ENCODE measurements around the gene LYPD6.

The LYPD6 gene

DNA sequence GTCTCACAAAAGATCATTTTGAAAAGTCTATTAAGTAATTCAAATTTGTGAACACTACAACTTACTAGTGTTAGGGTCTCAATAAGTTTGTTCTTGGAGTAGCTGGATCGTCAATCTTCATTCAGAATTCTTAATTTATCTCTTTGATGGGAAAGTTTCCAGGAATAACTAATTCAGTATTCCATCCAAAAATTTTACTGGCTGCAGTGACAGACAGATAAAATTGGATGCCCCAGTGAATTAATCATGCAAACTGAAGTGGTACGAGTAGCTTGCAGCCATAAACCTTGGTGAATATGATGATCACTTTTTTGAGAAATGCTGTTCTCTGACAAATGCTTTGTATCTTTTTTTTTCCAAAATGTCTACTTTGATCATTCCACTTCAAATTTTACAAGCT lies 112.8 kb downstream of the LYPD6 start:
- no peak for TF ChIP-seq HDGF (IDR thresholded peaks at IDR 0.05; ENCODE audit: borderline replicate concordance)
- no peak for DNase-seq (ENCODE audit: extremely low spot score)
- CTCF ChIA-PET, result no interaction called here
- POLR2A ChIA-PET, result no interaction called here

- CTCF ChIA-PET, result no interaction called here
- no peak for DNase-seq (ENCODE audit: extremely low spot score)
- TF ChIP-seq HDGF (IDR thresholded peaks at IDR 0.05; ENCODE audit: borderline replicate concordance) (no peak), FOXK2 (IDR thresholded peaks at IDR 0.05) (no peak), FOXA1 (IDR thresholded peaks at IDR 0.05) (no peak)
- POLR2A ChIA-PET, result no interaction called here
Measured at GRCh38 chr2:149446748-149447147, 116.4 kb downstream of the LYPD6 start.

DNA sequence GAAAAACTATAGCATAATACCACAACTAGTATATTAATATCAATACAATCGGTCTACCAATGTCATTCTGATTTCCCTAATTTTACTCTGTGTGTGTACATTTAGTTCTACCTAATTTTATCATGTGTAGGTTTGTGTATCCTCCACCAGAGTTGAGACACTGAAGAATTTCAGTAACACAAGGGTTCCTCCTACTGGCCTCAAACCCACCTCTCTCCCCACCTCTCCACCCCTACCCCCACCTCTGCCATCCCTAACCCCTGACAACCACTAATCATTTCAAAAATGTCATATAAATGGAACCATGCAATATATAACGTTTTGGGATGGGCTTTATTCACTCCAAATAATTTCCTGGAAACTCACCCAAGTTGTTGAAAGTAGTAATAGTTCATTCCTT lies 117.9 kb downstream of the LYPD6 start:
- POLR2A ChIA-PET, result no interaction called here
- TF ChIP-seq SUZ12 (IDR thresholded peaks at IDR 0.05) (no peak), ARNT (IDR thresholded peaks at IDR 0.05) (no peak), LEF1 (IDR thresholded peaks at IDR 0.05; ENCODE audit: borderline replicate concordance) (no peak), FOXK2 (IDR thresholded peaks at IDR 0.05) (no peak), TARDBP (IDR thresholded peaks at IDR 0.05) (no peak), ELF4 (IDR thresholded peaks at IDR 0.05) (no peak), BHLHE40 (IDR thresholded peaks at IDR 0.05; ENCODE audit: borderline replicate concordance) (no peak), SP1 (IDR thresholded peaks at IDR 0.05) (no peak), FOXM1 (IDR thresholded peaks at IDR 0.05; ENCODE audit: borderline replicate concordance) (no peak), FOXA1 (IDR thresholded peaks at IDR 0.05) (no peak), ZNF384 (IDR thresholded peaks at IDR 0.05) (no peak)
- CTCF ChIA-PET, result no interaction called here
- no peak for DNase-seq (ENCODE audit: extremely low spot score)

- ChIA-PET CTCF (no interaction called here), POLR2A (no interaction called here)
- no peak for DNase-seq (ENCODE audit: extremely low spot score)
- TF ChIP-seq PKNOX1 (IDR thresholded peaks at IDR 0.05), result no peak
- no peak for TF ChIP-seq BHLHE40 (IDR thresholded peaks at IDR 0.05; ENCODE audit: borderline replicate concordance)
- TF ChIP-seq FOXK2 (IDR thresholded peaks at IDR 0.05), result no peak
- no peak for TF ChIP-seq ELF4 (IDR thresholded peaks at IDR 0.05)
- no peak for TF ChIP-seq ARNT (IDR thresholded peaks at IDR 0.05)
- TF ChIP-seq TARDBP (IDR thresholded peaks at IDR 0.05), result no peak
- no peak for TF ChIP-seq ZNF384 (IDR thresholded peaks at IDR 0.05)
- no peak for TF ChIP-seq FOXM1 (IDR thresholded peaks at IDR 0.05; ENCODE audit: borderline replicate concordance)
- TF ChIP-seq CTBP1 (IDR thresholded peaks at IDR 0.05; ENCODE audit: borderline replicate concordance), result no peak
- TF ChIP-seq HDGF (IDR thresholded peaks at IDR 0.05; ENCODE audit: borderline replicate concordance), result no peak
- no peak for TF ChIP-seq SUZ12 (IDR thresholded peaks at IDR 0.05)
- TF ChIP-seq FOXA1 (IDR thresholded peaks at IDR 0.05), result no peak
- TF ChIP-seq L3MBTL2 (conservative IDR thresholded peaks at IDR 0.05), result no peak
Measured at GRCh38 chr2:149449017-149449416, 118.6 kb downstream of the LYPD6 start.

DNA sequence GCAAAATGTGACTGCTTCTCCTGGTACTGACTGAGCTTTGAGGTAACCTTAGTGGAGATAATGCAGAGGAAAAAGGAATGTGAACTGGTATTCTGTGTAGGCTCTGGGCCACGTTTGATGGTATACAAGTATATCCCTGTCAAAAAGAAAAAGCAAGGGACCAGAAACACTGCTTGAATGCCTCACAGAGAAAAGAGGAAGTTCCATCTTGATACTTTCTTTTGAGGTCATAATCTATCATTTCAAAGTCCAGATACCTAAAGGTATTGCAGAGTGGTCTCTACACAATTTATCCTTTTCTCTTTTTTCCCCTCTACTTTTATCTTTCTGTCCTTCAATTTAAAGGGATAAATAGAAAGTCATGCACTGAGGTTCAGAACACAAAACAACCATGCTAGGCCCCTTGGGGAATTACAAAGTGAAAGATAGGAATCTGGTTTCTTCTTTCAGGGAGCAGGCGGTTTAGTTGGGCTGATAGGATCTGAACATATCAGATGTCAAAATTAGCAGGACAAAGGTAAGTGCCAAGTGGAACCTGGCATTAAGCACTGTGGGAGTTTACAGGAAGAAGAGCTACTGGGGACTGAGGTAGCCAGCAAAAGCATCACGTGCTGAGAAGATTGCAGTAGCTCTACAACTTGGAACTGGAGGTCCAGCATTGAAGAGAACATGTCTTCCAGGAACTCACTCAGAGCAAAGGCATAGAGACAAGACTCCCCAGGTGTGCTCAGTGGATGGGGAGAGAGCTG lies 121.2 kb downstream of the LYPD6 start:
- DNase-seq (ENCODE audit: extremely low spot score), result no peak
- TF ChIP-seq ARNT (IDR thresholded peaks at IDR 0.05), result no peak
- no peak for TF ChIP-seq HDGF (IDR thresholded peaks at IDR 0.05; ENCODE audit: borderline replicate concordance)
- TF ChIP-seq NFRKB (IDR thresholded peaks at IDR 0.05), result no peak
- no peak for TF ChIP-seq FOXM1 (IDR thresholded peaks at IDR 0.05; ENCODE audit: borderline replicate concordance)
- no peak for TF ChIP-seq L3MBTL2 (conservative IDR thresholded peaks at IDR 0.05)
- TF ChIP-seq SUZ12 (IDR thresholded peaks at IDR 0.05), result no peak
- TF ChIP-seq TARDBP (IDR thresholded peaks at IDR 0.05), result no peak
- TF ChIP-seq CTBP1 (IDR thresholded peaks at IDR 0.05; ENCODE audit: borderline replicate concordance), result no peak
- TF ChIP-seq PKNOX1 (IDR thresholded peaks at IDR 0.05), result no peak
- no peak for TF ChIP-seq FOXK2 (IDR thresholded peaks at IDR 0.05)
- no peak for TF ChIP-seq ELF4 (IDR thresholded peaks at IDR 0.05)
- no peak for TF ChIP-seq BHLHE40 (IDR thresholded peaks at IDR 0.05; ENCODE audit: borderline replicate concordance)
- no peak for TF ChIP-seq ZNF384 (IDR thresholded peaks at IDR 0.05)
- no peak for TF ChIP-seq LEF1 (IDR thresholded peaks at IDR 0.05; ENCODE audit: borderline replicate concordance)
- no peak for TF ChIP-seq FOXA1 (IDR thresholded peaks at IDR 0.05)
- no peak for TF ChIP-seq SP1 (IDR thresholded peaks at IDR 0.05)
- CTCF ChIA-PET, result no interaction called here
- POLR2A ChIA-PET, result no interaction called here

DNA sequence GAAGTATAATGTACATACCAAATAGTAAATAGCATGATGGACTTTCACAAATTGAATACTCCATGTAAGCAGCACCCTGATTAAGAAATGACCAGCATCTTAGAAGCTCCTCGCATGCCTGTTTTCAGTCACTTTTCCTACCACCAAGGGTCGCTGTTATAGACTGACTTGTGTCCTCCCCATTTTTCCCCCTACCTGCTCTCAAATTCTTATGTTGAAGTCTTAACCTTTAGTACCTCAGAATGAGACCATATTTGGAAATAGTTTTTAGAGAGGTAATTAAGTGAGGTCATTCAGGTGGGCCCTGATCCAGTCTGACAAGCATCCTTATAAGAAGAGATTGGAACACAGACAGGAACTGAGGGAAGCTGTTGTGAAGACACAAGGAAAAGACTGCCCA lies 125.9 kb downstream of the LYPD6 start:
- no peak for DNase-seq (ENCODE audit: extremely low spot score)
- CTCF ChIA-PET, result no interaction called here
- POLR2A ChIA-PET, result no interaction called here
- TF ChIP-seq ARNT (IDR thresholded peaks at IDR 0.05), result no peak
- TF ChIP-seq TARDBP (IDR thresholded peaks at IDR 0.05), result no peak
- no peak for TF ChIP-seq SP1 (IDR thresholded peaks at IDR 0.05)
- TF ChIP-seq HDGF (IDR thresholded peaks at IDR 0.05; ENCODE audit: borderline replicate concordance), result no peak
- TF ChIP-seq ELF4 (IDR thresholded peaks at IDR 0.05), result no peak
- TF ChIP-seq LEF1 (IDR thresholded peaks at IDR 0.05; ENCODE audit: borderline replicate concordance), result no peak
- TF ChIP-seq FOXA1 (IDR thresholded peaks at IDR 0.05), result no peak
- TF ChIP-seq NFRKB (IDR thresholded peaks at IDR 0.05), result no peak
- TF ChIP-seq SUZ12 (IDR thresholded peaks at IDR 0.05), result no peak
- TF ChIP-seq CTBP1 (IDR thresholded peaks at IDR 0.05; ENCODE audit: borderline replicate concordance), result no peak
- TF ChIP-seq PKNOX1 (IDR thresholded peaks at IDR 0.05), result no peak
- no peak for TF ChIP-seq FOXK2 (IDR thresholded peaks at IDR 0.05)

Measured in HEK293T (cell line).